Measurements from ENCODE around the gene PIP5K1C.

DNA sequence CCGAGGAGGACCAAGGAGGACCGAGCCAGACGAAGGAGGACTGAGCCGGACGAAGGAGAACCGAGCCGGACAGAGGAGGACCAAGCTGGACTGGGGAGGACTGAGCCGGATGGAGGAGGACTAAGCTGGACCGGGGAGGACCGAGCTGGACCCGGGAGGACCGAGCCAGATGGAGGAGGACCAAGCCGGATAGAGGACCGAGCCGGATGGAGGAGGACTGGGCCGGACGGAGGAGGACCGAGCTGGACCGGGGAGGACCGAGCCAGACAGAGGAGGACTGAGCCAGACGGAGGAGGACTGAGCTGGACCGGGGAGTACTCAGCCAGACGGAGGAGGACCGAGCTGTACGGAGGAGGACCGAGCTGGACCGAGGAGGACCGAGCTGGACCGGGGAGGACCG, 3.2 kb downstream of the PIP5K1C start:
- TF ChIP-seq, protein P1, sequence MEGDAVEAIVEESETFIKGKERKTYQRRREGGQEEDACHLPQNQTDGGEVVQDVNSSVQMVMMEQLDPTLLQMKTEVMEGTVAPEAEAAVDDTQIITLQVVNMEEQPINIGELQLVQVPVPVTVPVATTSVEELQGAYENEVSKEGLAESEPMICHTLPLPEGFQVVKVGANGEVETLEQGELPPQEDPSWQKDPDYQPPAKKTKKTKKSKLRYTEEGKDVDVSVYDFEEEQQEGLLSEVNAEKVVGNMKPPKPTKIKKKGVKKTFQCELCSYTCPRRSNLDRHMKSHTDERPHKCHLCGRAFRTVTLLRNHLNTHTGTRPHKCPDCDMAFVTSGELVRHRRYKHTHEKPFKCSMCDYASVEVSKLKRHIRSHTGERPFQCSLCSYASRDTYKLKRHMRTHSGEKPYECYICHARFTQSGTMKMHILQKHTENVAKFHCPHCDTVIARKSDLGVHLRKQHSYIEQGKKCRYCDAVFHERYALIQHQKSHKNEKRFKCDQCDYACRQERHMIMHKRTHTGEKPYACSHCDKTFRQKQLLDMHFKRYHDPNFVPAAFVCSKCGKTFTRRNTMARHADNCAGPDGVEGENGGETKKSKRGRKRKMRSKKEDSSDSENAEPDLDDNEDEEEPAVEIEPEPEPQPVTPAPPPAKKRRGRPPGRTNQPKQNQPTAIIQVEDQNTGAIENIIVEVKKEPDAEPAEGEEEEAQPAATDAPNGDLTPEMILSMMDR (IDR thresholded peaks at IDR 0.05), result no peak
- TF ChIP-seq POLR2A (IDR thresholded peaks at IDR 0.05), result no peak

All from body of pancreas (tissue), 4 donors.